Pons (tissue), 1 donor: ENCODE measurements around the gene SMCR8.
A peak's percentile ranks its signal among the peaks of the same experiment; 100 is the strongest.
"Not testable (repeated sequence)": the region's sequence is repeated elsewhere in the genome, so short reads cannot be mapped to it uniquely, and the experiment has no call there.

ENCODE experiments used
- DNase-seq: peaks from one replicate; pipeline ENCODE4 v3.0.0-alpha.2; 2016; ENCODE audit warnings: low spot score

The SMCR8 gene

DNA sequence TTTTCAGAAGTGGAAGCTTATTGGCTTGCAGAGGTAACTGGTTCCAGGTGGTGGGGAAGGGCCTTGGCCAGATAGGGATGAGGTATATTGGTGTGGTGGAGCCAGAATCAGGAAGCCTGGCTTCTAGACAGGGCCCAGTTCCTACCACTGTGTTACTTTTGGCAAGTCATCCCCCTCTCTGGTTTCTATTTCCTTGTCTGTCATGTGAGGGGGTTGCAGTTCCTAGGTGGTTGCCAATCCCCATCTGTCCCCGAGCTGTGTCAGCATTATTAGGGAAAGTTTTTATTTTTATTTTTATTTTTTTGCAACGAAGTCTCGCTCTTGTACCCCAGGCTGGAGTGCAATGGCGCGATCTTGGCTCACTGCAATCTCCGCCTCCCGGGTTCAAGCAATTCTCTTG lies 3.0 kb downstream of the SMCR8 start:
- DNase-seq, result no peak

DNA sequence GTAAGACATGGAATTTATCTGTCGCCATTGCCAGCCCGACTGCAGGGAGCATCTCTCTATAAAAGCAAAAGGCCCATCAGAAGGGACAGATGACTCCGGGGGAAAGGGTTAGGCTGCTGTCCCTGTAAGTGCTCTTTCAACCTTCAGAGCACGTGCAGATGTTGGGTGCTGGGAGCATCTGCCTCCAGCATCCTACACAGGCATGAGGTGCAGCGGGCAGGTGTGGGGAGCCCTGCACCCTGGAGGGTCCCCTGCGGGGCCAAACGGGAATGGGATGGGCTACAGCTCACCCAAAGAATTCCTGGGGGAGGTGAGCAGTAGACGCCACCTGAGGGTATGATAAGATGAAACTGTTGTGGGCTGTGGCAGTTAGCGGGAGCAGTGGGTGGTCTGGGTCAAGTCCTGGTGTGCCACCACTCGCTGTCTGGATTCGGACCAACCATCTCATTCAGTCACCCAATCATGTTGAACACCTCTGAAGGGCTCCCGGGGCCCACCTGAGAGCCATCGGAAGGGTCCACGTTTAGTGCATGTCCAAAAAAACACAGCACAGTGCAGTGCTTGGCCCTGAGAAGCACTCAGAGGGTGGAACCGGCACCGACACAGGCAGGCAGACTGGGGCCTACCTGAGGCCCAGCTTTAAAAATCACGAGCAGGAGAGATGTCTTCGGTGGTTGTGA lies 3.8 kb downstream of the SMCR8 start:
- no peak for DNase-seq

DNA sequence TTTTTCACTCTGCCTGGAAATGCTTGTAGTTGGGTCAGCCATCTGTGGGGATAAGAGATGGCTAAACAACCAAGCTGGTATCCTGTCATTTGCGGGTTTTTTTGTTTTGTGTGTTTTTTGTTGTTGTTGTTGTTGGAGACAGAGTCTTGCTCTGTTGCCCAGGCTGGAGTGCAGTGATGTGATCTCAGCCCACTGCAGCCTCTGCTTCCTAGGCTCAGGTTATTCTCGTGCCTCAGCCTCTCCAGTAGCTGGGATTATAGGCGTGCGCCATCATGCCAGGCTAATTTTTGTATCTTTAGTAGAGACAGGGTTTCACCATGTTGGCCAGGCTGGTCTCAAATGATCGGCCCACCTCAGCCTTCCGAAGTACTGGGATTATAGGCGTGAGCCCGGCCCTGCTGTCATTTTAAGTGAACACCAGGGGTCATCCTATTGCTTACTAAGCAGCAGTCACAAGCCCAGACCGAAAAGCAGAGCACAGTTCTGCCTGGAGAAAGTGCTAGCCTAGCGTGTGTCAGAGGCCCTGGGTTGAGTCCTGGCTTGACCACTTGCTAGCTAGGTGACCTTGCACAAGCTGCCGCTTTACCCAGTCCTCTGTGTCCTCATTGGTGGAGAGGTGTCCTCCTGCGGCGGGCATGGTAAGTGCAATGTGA lies 4.6 kb downstream of the SMCR8 start:
- peak; percentile 43 for DNase-seq

DNA sequence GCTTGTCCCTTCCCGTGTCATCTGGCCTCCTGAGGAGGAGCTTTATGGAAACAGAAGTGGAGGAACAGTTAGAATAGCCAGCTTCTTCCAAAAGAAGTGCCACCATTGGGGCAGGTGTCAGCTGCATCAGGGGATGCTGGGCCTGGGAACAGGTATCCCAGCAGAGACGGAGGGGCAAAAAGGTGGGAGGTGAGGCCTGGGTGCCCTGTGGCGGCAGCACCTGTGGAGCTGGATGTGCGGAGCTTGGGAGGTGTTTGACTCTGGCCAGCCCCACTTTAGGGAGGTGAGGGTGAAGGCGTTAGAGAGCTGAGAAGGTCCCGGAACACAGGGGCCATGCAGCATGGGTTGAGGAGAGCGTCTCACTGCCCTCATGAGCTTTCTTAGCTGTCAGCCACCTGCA lies 5.2 kb downstream of the SMCR8 start:
- no peak for DNase-seq

DNA sequence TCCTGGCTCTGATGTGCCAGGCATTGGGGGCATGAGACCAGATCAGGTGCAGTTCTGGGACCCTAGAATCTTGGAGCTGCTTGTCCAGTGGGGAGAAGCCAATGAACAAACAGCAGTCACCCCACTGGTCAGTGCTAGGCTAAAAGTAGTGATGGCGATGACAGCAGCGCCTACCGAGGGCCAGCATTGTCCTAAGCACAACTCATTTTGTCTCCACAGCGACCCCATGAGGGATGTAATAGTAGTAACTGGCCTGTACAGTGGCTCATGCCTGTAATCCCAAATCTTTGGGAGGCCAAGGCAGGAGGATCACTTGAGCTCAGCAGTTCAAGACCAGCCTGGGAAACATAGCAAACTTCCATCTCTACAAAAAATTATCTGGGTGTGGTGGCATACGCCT lies 6.2 kb downstream of the SMCR8 start:
- DNase-seq, result no peak

DNA sequence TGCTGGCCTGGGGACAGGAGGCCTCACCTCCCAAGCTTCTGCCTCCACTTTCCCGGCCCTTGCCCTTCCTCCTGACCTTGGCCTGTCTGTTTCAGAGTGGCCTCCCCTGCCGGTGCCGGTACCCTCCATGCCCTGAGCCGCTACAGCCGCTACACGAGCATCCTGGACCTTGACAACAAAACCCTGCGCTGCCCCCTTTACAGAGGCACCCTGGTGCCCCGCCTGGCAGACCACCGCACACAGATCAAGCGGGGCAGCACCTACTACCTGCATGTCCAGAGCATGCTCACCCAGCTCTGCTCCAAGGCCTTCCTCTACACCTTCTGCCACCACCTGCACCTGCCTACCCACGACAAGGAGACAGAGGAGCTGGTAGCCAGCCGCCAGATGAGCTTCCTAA lies 7.4 kb downstream of the SMCR8 start:
- DNase-seq, result no peak

DNA sequence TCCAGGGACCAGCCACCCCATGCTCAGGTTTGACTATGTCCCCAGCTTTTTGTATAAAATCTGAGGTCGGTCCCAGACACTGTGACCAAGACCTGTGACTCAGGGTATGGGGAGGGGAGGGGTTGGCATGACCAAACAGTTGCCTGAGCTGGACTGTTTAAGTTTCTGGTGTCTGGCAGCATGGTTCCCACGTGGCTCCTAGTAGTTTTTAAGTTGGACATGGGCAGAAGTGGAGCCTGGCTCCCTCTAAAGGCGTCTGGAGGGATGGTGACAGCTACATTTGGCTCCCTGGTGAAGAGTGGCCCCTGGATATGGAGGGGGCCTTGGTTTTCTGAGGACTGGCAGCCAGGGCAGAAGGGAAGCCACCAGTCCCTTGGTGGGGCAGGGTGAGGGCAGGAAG lies 7.9 kb downstream of the SMCR8 start:
- DNase-seq, result no peak

DNA sequence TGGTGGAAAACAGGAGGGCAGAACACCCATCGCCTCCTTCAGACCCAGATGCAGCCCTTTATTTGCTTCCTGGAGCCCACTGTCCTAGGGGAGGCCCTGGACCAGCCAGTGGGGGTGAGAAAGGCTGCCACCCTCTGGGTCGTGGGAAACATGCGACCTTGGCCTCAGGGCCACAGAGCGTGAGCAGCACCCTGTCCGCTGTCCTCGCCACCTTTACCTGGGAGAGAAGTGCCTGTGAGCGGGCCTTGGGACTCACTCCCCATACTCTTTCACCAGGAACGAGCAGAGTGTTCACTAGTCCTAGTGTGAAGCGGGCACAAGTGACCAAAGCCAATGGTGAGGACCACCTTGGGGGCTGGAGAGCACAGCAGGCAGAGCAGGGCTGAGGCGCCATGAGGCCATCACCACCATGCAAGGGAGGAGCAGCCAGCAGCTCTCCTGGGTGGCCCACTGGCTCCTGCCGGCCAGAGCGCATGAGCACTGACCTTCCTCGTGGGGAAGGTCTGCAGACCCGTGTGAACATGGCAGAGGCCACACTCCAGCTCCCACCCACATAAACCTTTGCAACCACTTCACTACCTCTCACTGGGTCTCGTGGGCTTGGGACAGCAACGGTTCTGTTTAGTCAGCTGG lies 8.5 kb downstream of the SMCR8 start:
- no peak for DNase-seq

DNA sequence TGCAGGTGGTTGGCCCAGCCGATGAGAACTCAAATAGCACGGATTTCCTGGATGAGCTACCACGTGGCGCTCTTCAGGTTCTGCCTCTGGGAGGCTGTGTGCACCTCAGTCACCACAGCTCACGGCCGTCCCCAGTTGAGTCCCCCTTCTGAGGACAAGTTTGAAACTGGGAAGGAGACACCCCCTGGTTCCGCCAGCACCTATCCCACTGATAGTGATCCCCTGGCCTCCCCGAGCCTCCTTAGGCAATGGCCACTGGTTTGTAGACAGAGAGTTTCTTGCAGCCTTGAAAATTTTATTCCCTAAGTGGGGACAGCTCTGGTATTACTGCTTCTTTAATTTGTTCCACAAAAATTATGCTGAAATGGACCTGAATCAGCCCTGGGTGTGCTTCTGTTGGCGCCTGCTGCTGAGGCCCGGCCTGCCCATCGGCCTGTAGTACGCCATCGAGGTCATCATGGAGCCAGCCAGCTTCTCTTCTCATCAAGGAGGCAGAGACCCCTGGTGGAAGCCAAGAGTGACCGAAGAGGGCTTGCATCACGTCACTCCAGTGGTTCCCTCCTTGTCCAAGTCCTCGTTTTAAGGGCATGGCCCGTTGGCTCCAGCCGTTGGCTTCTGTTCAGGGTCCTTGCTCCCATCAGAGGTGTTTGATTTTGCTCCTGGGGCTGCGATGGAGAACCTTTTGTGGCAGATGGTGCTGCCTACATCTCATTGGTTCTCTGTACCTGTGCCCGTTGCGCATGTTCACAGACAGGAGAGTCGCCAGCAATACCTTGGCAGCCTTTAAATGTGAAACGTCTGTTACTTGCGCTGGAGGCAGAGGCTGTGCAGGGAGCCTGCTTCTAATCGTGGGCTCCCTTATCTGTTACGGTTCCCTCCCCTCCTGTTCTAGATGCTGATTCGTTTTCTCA lies 9.3 kb downstream of the SMCR8 start:
- DNase-seq, result no peak

DNA sequence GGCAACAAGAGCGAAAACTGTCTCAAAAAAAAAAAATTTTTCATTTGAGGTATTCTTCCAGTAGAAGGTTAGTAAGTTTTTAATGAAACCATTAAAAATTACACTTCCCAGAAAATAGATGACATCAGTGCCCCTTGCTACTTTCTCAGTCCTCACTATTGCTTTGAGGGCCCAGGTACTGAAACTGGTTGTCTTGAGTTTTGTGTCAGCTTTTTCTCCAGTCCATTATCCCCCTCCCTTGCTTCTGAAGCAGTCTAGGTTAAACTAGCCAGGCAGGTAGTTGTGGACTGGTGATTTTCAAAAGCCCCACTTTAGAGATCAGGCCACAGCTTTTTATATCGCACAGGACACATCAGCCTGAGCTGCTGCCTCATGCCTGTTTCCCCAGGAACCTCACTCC lies 10.9 kb downstream of the SMCR8 start:
- DNase-seq, result no peak

DNA sequence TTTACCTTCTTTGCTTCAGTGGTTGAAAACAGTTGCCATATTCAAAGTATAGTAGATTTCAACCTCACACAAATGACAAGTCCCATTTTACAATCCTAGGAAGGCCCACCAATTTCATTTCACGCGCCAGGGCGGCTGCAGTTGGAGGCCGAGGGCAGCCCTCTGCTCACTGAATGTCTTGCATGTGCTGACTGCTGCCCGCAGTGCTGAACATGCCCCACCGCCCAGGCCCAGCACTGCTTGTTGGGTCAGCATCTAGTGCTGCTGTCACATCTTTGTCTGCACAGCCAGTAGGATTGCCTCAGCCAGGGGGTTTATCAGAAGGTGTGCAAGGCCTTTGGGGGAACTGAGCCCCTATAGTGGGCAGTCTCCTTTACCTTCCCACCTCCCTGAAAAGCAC lies 11.5 kb downstream of the SMCR8 start:
- no peak for DNase-seq

DNA sequence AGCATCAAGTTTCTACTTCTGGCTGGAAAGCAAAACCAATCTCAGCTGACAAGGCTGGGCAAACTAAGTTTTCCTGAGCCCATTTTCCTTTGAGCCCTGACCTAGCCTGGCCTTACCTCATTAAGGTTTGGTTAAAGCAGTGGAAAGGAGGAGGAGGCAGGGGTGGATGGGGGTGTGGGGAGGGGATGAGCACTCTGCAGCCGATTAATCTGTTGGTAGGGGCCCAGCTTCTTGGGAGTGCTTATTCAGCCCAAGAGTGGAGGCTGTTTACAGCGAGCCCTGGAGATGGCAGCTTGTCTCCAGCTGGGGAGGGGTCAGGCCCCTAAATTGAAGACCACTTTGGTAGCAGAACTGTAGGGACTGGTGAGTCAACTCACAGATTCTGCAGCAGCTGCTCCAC lies 12.0 kb downstream of the SMCR8 start:
- DNase-seq, result no peak

DNA sequence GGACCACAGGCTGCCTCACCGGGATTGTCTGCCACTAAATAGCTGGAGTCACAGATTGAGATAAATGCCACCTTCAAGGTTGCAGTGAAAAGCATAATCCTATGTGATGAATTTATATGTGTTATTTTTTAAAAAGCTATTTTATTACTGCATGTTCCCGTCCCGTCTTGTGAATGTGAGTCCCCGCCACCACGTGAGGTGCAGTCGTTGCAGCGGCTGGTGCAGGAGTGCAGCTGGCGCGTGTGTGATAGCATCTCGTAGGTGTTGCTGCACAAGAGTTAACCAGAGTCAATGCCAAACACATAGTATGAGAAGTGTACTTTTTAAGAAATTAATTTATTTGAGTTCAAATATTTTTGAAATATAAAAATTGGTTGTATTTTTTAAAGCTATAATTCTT lies 12.5 kb downstream of the SMCR8 start:
- DNase-seq, result no peak

DNA sequence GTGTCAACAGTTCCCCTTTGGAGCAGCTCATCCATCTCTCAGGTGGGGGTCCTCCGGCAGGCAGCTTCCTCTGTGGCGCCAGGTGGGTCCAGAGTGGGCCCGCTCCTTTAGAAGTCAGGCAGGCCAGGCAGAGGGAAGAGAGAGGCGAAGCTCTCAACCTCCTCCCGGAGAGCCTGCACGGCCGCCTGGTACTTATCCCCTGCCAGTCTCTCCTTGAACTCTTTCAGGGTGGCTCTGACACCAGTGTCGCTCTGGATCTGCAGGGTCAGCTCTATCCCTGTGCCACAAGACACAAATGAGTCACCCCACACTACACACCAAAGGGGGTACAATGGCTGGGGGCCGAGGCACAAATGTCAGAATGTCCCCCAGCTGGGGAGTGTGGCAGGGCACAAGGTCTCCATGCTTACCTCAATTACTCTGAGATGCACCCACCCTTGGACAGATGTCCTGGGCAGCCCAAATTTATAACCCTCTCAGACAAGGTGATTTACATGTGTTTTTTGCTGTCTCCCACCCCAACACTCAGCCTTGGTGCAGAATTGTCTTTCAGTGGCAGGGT lies 13.6 kb downstream of the SMCR8 start:
- DNase-seq, result no peak

DNA sequence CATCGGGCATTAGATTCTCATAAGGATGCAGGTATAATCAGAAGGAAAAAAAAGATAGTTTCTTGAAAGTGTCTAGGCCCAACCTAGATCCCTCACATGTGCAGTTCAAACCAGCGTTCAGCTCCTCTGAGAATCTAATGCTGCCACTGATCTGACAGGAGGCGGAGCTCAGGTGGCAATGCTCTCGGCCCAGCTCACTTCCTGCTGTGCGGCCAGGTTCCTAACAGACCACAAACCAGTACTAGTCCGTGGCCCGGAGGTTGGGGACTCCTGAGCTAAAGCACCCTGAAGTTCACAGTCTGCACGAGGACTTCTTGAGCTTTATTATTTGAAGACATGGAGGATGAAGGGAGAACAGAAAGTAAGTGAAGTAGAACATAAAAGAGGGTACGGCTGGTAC lies 16.8 kb downstream of the SMCR8 start:
- no peak for DNase-seq

DNA sequence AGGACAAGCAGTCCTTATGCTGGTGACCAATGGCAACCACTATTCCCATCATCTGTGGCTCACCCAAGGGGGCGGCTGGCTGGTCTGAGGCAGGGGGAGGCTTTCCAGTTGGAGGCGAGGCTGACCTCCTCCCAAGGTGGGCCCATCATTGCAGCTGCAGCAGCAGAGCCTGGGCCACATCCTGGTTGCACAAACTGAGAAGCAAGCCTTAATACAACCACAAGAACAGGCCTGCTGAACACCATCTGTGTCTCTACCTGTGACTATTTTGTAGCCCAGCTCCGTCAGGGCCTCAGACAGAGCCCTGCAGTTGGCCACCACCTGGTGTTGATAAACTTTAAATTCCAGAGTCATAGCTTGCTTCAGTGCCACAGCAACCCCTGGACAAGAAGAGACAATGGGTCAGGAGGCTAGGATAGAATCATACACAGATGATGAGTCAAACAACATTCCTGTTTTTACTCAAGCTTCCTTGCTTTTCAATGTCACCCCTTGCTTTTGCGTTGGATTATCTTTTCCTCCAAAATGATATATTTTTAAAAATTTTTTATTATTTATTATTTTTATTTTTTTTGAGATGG lies 17.9 kb downstream of the SMCR8 start:
- DNase-seq, result no peak

DNA sequence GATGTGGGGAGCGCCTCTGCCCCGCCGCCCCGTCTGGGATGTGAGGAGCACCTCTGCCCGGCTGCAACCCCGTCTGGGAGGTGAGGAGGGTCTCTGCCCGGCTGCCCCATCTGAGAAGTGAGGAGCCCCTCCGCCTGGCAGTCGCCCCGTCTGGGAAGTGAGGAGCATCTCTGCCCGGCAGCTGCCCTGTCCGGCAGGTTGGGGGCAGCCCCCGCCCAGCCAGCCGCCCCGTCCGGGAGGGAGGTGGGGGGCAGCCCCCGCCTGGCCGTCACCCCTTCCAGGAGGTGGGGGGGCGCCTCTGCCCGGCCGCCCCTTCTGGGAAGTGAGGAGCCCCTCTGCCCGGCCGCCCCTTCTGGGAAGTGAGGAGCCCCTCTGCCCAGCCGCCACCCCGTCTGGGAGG lies 23.1 kb downstream of the SMCR8 start:
- DNase-seq, result not testable (repeated sequence)

DNA sequence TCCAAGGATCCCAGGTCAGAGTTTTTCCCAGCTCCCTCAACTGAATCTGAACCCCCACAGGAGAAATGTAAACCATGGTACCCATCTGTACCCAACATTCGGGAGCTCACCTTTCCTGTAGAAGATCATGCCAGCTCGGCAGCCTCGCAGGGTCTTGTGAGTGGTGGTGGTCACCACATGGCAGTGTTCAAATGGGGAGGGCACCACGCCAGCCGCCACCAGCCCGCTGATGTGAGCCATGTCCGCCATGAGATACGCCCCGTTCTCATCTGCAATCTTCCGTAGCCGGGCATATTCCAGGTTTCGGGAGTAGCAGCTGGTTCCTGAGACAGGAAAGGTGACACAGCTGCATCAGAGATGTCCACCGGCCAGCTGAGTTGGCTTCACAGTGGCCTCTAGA lies 24.8 kb downstream of the SMCR8 start:
- no peak for DNase-seq

DNA sequence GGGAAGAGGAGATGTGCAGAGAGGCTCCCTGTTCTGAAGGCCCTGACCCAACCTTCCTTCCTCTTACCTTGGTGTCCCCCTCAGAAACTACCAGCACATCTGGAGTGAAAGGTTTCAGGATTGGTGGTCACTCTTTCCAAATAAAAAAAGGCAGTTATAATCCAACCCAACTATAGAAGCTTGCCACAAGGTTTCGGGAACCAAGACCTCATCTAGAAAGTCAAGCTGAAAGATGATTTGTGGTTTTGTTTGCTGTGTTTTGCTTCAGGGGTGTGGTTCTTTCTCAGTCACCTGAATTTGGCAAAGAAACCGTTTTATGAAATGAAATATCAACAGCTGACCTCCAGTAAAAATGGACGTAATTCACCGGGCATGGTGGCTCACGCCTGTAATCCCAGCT lies 28.9 kb downstream of the SMCR8 start:
- DNase-seq, result no peak

DNA sequence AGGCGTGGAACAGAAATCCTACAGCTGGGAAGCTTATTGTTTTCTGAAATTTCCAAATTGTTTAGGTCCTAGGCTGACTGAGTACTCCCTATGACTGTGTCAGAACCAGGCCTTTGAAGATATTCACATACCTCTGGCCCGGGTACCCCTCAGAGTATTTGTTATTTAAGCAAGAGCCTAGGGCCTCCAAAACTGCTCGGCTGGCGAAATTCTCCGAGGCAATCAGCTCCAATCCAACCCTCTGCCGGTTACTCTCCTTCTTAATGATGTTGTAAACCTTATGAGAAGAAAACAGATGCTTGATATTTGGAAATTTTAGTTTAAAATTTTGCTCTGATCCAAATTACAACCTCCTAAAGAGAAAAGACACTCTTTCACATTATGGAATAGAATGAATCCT lies 38.4 kb downstream of the SMCR8 start:
- no peak for DNase-seq

DNA sequence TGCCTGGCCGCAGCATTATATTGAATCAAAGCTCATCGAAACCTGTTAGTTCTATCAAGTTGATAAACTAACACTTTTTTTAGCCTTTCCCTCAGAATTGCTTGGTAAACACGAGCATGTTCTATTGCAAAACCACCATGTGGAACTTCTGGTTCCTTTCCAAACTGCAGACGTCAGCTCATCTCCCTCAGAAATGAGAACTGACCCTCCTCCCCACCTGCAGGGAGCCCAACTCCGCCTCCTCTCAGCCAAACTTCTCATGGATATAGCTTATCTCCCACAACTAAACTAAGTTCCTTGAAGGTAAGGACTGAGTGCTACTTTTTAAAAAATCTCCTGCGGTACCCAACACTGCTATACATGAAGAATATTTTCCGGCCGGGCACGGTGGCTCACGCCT lies 41.5 kb downstream of the SMCR8 start:
- peak; percentile 76 for DNase-seq

DNA sequence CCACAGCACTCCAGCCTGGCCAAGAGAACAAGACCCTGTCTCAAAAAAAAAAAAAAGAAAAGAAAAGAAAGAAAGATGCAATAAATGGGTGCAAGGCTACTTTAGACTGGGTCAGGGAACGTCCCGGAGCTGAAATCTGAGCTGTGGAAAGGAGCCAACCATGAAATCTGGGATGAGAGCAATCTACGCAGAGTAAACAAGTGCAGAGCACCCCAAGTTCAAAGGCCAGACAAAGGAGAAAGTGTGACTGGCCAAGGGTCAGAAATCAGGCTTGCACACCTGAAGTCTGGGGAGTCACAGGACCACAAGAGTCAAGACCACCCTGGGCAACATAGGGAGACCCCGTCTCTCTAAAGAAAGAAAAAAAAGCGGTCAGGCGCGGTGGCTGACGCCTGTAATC lies 45.4 kb downstream of the SMCR8 start:
- no peak for DNase-seq
